Esophagus muscularis mucosa (tissue), 4 donors: Measurements from ENCODE around the gene OTOGL. TPM values are rescaled to one million over a fixed set of nuclear protein-coding genes. Genes with fewer than 3 reads are reported as not detected.
A peak's percentile ranks its signal among the peaks of the same experiment; 100 is the strongest.

Experiments
- DNase-seq: peaks from one replicate; pipeline ENCODE4 v3.0.0-alpha.2; 2017; ENCODE audit errors: extremely low spot score
- H3K27ac ChIP-seq, 4 donors: fragments of 200-600 bp; sonication (generic); replicated peaks in 1 of 4; 1 replicate in 3 of 4; 2 replicates in 1 of 4; pipeline ENCODE4 v1.5.1; 2016 to 2019; ENCODE audit warnings: mild to moderate bottlenecking in 1 of 4
- H3K27me3 ChIP-seq, 4 donors: fragments of 200-600 bp; sonication (generic); one replicate each; pipeline versions ENCODE4 v1.5.1 to v1.6.0; 2016 to 2019
- H3K36me3 ChIP-seq, 4 donors: fragments of 200-600 bp; sonication (generic); one replicate each; pipeline ENCODE4 v1.5.1; 2016 to 2019
- H3K4me1 ChIP-seq, 4 donors: fragments of 200-600 bp; sonication (generic); one replicate each; pipeline ENCODE4 v1.5.1; 2016 to 2019
- H3K4me3 ChIP-seq, 4 donors: fragments of 200-600 bp; sonication (generic); 1 replicate in 2 of 4; 2 replicates in 2 of 4; pipeline ENCODE4 v1.5.1; 2016 to 2019; ENCODE audit warnings: mild to moderate bottlenecking in 4 of 4, moderate library complexity in 1 of 4
- H3K9me3 ChIP-seq, 4 donors: fragments of 200-600 bp; sonication (generic); 1 replicate in 3 of 4; 2 replicates in 1 of 4; pipeline ENCODE4 v1.5.1; 2016 to 2019
- EP300 ChIP-seq: sonication (generic); formaldehyde crosslinking; IDR thresholded peaks from one replicate; pipeline ENCODE4 v1.6.1; 2017; ENCODE audit warnings: antibody characterized with exemption
- POLR2A ChIP-seq: fragments of 450-650 bp; IDR thresholded peaks from one replicate; pipeline ENCODE4 v1.6.1; 2017; ENCODE audit warnings: antibody characterized with exemption, moderate library complexity, mild to moderate bottlenecking, low read depth
- POLR2AphosphoS5 ChIP-seq, 2 donors: sonication (generic); formaldehyde crosslinking; IDR thresholded peaks; one replicate each; pipeline ENCODE4 v1.6.1; 2017; ENCODE audit warnings: antibody characterized with exemption in 2 of 2
- WGBS: methylation state at CpG from one replicate; pipeline ENCODE4 v1.1.5; 2018; 5-methylcytosine and 5-hydroxymethylcytosine counted together
- intact Hi-C: fragments of 100-400 bp; cut with DNase I; formaldehyde crosslinking; loops from one replicate; pipeline ENCODE4 v1.15.1; 2023
- total RNA-seq, 4 donors: library from RNA; depleted of rRNA; stranded (reverse); fragments of >200 nt; gene quantifications; one replicate each; pipeline versions ENCODE4 v1.1.0 to v1.2.1, GENCODE V29; 2016
- TF ChIP-seq, protein P1 (sequence below), 3 experiments: fragments of 200-600 bp in 2 of 3; fragments of 450-650 bp in 1 of 3; sonication (generic) in 2 of 3; IDR thresholded peaks; one replicate each; pipeline ENCODE4 v1.5.1; 2017 to 2019; ENCODE audit warnings: antibody characterized with exemption in 3 of 3, mild to moderate bottlenecking in 2 of 3, moderate library complexity in 1 of 3

Gene OTOGL
- 1 to 10 TPM in 3 of 4 donors, under 1 TPM in 1; 0.83 to 2.0 (median 1.6) TPM for total RNA-seq

DNA sequence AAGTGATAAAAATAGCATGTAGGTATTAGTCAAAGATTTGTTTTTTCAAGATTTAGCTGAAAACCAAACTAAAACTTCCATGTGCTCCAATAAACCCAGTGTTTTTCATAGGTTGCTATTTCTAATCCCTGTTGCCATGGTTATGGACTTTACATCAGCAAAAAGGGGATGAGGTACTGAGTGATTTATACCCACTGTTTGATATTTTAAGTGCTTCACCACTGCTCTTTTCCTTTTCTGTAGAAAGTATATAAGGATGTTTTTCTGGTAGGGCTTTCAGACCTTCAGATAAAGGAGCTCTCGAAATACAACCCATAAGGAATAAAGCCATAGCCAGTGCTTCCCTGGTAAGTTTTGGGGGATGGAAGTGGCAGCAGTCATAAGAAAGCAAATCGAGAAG, at the start of gene OTOGL:
Gene OTOGL (plus strand): TSS at position 279 of the 400 bp plus-strand sequence. CDS start 109,895 bp downstream, outside the sequence.
- TF ChIP-seq POLR2AphosphoS5 (IDR thresholded peaks at IDR 0.05) (no peak), POLR2A (no peak), EP300 (no peak)
- TF ChIP-seq, protein P1, sequence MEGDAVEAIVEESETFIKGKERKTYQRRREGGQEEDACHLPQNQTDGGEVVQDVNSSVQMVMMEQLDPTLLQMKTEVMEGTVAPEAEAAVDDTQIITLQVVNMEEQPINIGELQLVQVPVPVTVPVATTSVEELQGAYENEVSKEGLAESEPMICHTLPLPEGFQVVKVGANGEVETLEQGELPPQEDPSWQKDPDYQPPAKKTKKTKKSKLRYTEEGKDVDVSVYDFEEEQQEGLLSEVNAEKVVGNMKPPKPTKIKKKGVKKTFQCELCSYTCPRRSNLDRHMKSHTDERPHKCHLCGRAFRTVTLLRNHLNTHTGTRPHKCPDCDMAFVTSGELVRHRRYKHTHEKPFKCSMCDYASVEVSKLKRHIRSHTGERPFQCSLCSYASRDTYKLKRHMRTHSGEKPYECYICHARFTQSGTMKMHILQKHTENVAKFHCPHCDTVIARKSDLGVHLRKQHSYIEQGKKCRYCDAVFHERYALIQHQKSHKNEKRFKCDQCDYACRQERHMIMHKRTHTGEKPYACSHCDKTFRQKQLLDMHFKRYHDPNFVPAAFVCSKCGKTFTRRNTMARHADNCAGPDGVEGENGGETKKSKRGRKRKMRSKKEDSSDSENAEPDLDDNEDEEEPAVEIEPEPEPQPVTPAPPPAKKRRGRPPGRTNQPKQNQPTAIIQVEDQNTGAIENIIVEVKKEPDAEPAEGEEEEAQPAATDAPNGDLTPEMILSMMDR (IDR thresholded peaks at IDR 0.05) = no peak
- Histone ChIP-seq H3K9me3 (no peaks in the 10 kb centered on the region), H3K27ac (peak within 1 kb of the TSS; percentile 5 to 53 (median 36)), H3K36me3 (no peaks in the 10 kb centered on the region), H3K4me1 (peaks cover 0 to 19% (median 12%) of the 10 kb centered on the region in 4 donors), H3K27me3 (no peaks in the 10 kb centered on the region), H3K4me3 (peak within 1 kb of the TSS in 1 of 4 donors; percentile 7)
- DNase-seq = no peak
- 63% methylated on average over 2 of the region's 2 CpGs for WGBS
- intact Hi-C loops = no loop called here

DNA sequence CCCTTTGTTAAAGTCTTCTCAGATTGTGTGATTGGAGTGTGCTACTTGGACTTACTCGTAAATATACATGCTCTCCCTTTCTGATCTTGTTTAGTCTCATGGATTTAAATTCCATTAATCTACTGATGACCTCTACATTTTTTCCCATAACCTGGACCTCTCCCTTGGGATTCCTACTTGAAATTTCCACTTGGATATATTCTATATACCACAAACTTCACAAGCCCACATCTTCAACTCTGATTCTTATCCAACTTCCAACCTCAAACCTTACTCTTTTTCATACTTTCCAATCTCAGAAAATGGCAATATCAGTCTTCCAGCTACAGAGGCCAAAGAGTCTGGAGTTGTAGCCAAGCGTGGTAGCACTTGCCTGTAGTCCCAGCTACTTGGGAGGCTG, 49.1 kb upstream of the OTOGL start:
- intact Hi-C loops = loop anchor here (5.0 kb wide), 1 partner anchor 137 kb away; no protein-coding TSS in a partner anchor
- Histone ChIP-seq H3K27me3 (no peaks in the 10 kb centered on the region), H3K4me3 (no peak overlapping the region), H3K9me3 (no peaks in the 10 kb centered on the region), H3K4me1 (peaks cover 5 to 29% (median 24%) of the 10 kb centered on the region in 4 donors), H3K27ac (no peak overlapping the region), H3K36me3 (no peaks in the 10 kb centered on the region)
- TF ChIP-seq POLR2AphosphoS5 (IDR thresholded peaks at IDR 0.05) = no peak
- TF ChIP-seq, protein P1 (IDR thresholded peaks at IDR 0.05) = no peak
- TF ChIP-seq EP300 = no peak
- TF ChIP-seq POLR2A = no peak
- no peak for DNase-seq
- WGBS = 82% methylated on average over 2 of the region's 2 CpGs

- WGBS = 22% methylated on average over 6 of the region's 6 CpGs
- Histone ChIP-seq H3K9me3 (no peaks in the 10 kb centered on the region), H3K27ac (peak overlapping the region; percentile 76 to 82 (median 80)), H3K4me1 (peaks cover 5 to 37% (median 34%) of the 10 kb centered on the region in 4 donors), H3K4me3 (peak overlapping the region in 2 of 4 donors; percentile 7 to 10), H3K27me3 (no peaks in the 10 kb centered on the region), H3K36me3 (no peaks in the 10 kb centered on the region)
- DNase-seq = peak; percentile 93
- TF ChIP-seq, protein P1 (IDR thresholded peaks at IDR 0.05) = no peak
- TF ChIP-seq POLR2A (no peak), EP300 (no peak), POLR2AphosphoS5 (IDR thresholded peaks at IDR 0.05) (peak; percentile 56 to 73)
- intact Hi-C loops = loop anchor here (5.0 kb wide), 1 partner anchor 134 kb away; no protein-coding TSS in a partner anchor
Observed at GRCh38 chr12:80053051-80053790, 46.1 kb upstream of the OTOGL start.

GRCh38 chr12:80056232-80056631, 43.1 kb upstream of the OTOGL start:
- intact Hi-C loops = no loop called here
- no peaks in the 10 kb centered on the region for H3K9me3 ChIP-seq
- no peaks in the 10 kb centered on the region for H3K27me3 ChIP-seq
- H3K27ac ChIP-seq = peak overlapping the region in 1 of 4 donors; percentile 27
- H3K4me1 ChIP-seq = peaks cover 5 to 42% (median 35%) of the 10 kb centered on the region in 4 donors
- no peak overlapping the region for H3K4me3 ChIP-seq
- TF ChIP-seq EP300 (no peak), POLR2AphosphoS5 (IDR thresholded peaks at IDR 0.05) (no peak), POLR2A (no peak)
- TF ChIP-seq, protein P1 (IDR thresholded peaks at IDR 0.05) = no peak
- H3K36me3 ChIP-seq = no peaks in the 10 kb centered on the region
- no peak for DNase-seq
- WGBS = 59% methylated on average over 4 of the region's 4 CpGs
